NCI-H2107 (cell line): ENCODE results near the gene PCGF5.

Source experiments
- DNase-seq: peaks from one replicate; lab custom pipeline; 2025; lab: John Stamatoyannopoulos, UW

The PCGF5 gene

GRCh38 chr10:91328320-91328984, 108.0 kb downstream of the PCGF5 start:
- no peak for DNase-seq
